Hematopoietic multipotent progenitor cell treated with erythropoietin and hydrocortisone succinate and interleukin-3 and kit ligand, for 17 days (in vitro differentiated cells): Measurements from ENCODE around the gene PRKCA.

ENCODE experiments used
- DNase-seq: peaks from one replicate; pipeline ENCODE4 v3.0.0-alpha.2; 2015; ENCODE audit warnings: low spot score

PRKCA gene

DNA sequence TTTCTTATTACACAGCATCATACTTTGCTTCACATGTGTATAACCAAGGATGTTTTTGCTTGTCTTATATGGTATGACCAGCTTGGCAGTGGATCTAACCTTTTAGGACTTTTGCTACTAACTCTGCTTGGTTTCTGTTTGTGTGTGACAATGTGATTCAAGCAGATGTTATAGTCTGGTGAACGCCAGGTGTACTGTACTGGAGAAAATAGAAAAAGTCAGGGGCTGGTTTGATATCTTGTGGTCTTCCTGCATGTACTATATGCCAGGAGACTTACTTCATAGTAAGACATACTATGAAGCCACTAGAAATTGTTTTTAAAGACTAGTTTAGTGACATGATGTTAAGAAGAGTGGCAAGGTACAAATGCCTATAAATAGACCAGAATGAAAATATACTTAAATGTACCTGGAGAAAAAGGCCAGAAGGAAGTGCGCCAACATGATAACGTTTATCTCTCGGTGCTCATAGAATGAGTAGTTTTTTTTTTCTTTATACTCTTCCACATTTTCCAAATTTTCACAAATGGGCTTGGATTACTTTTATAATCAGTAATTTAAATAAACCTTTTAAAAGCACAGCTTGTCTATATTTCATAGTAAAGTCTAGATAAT, 112.3 kb downstream of the PRKCA start:
- no peak for DNase-seq

DNA sequence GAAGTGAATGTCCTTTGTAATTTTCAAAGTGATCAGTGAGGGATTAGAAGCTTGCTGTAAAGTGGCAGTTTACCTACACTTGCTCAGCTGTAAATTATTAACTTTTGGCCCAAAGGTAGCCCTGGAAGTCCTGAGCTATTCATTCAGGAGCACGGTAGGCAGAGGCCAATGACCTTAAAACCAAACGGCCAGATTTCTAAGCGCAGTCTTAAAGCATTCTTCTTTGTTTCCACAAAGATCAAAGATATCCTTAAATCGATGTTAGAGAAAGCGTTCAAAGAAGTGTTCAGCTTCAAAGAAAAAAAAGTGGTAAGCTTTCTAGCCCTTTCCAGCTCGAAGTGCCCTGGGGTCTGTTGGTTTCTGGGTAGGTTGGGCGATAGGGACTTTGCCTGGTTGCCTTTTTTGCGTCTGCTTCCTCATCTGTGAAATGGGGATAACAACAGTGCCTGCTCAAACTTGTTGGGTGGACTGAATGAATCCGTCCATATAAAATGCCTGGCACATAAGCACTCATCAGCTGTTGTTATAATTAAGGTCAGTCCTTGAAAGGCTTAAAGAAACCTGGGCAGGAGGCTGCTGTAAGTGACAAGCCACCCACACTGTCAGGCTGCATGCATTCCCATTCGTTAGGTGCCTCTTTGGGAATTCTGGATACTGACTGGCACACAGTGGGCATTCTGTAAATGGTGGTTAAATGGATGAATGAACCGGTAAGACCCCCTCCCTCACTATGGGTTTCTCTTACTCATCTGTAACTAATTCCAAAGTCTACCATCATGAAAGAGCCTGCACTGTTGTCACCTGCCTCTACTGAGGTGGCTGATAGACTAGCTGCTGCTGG, 113.2 kb downstream of the PRKCA start:
- DNase-seq, result no peak

DNA sequence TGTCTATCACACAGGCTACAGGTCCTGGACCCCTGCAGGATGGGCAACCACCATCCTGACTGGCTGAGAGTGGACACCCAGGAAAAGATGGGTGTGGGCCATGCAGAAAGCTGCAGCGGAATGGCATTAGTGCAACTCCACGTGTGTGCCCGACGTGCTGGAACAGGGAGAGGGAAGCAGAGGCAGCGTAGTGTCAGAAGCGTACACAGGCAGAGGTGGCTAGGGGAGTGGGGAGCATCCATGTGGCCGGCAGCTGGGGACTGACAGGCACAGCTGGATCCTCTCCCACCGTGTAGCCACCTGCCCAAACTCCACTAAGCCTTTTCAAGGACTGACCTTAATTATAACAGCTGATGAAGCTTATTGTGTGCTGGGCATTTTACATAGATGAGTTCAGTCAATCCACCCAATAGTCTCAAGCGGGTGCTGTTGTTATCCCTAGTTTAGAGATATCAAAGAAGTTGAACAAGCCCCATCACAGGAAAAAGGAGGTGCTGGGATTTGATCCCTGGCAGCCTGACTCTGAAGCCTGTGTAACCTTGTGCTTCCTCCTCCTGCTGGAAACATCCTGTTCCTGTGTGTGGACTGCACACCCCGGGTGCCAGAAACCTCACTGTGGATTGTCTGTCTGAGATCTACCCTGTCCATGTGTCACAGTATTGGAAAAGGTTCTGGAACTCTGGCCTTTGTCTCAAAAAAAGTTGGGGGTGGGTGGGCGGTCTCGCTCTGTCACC, 114.0 kb downstream of the PRKCA start:
- no peak for DNase-seq

DNA sequence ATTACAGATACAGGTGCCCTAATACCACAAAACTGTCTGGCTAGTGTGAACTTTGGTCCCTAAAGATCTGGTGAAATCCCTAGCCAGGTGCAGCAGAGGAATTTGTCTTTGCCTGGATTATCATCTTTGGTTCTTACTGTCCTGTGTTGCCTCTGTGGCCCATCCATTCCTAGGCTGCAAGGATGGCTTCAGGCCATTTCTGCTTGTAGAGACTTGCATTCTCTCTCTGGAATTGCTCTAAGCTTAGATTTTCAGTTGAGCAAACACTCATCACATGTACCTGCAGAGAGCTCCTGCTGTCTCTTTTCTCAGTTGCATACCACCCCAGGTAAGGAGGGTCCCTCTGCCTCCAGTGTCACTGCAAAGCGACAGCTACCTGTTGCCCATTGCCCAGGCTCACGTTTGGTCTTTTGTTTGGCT, 114.9 kb downstream of the PRKCA start:
- no peak for DNase-seq

DNA sequence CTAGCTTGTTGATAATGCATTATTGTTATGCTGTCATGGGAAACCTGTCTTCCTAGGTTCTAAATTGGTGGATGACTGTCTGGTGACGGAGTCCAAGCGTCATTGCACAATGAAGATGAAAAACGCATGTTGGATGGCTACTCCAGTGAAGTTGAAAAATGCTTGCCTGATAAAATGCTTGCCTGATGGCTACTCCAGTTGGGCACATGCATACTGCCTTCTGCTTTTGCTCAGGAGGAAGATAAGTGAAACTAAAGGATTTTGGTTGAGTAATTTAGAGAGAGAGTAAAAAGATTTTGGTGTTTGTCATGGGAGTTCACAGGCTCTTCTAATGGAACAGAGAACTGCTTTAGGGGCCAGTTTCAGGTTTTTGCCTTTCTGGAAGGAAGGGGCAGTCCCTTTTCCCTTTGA, 118.6 kb downstream of the PRKCA start:
- no peak for DNase-seq

DNA sequence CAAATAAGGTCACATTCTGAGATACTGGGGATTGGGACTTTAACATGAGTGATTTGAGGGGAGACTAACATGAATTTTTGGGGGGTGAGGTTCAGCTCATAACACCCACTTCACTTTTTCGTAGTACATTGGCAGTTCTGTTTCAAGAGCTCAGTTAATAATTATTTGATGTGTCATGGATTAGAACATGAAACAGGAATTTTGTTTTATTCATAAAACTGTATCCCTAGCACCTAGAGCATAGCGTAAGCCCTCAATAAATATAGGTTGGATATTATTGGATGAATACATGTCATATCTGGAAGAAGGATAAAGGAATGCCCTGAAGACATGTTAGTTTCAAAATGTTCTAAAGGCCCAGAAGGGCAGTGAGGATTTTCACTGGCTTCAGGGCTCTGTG, 119.8 kb downstream of the PRKCA start:
- DNase-seq, result no peak

DNA sequence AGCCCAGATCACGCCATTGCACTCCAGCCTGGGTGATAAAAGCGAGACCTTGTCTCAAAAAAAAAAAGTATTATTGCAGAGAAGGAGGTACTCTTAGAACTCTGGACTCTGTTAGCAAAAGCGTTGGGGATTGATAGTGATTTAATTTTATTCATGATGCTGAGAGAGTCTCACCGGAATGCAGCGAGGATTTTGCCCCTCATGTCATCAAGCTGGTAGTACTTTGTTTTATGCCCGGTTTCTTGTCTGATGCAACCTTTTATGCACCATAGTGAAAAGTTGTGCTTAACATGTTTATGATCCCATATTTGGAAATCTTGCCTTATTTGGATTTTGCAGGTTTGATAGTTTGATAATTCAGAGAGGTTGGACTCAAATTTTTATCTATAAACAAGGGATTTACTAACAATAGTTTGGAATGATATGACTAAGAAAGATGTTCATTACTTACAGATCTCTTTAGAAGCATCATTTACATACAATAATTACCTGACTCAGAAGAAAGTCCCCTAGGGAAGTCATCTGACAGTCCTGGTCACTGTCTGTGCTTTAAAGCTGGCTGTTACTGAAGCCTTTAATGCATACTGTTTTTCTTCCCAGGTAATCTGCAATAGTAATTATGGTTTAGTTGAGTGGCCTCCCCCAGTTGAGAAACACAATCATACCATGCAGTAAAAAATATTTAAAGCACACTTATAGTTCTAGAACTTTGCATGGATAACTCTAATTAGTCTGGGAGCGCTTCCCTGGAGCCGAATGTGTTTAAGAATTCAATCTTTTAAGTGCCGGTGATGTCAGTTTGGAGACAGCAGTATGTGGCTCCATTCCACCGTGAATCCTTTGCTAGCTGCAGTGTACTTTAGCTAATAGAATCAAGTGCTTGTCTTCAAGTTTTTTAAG, 120.9 kb downstream of the PRKCA start:
- DNase-seq, result no peak

DNA sequence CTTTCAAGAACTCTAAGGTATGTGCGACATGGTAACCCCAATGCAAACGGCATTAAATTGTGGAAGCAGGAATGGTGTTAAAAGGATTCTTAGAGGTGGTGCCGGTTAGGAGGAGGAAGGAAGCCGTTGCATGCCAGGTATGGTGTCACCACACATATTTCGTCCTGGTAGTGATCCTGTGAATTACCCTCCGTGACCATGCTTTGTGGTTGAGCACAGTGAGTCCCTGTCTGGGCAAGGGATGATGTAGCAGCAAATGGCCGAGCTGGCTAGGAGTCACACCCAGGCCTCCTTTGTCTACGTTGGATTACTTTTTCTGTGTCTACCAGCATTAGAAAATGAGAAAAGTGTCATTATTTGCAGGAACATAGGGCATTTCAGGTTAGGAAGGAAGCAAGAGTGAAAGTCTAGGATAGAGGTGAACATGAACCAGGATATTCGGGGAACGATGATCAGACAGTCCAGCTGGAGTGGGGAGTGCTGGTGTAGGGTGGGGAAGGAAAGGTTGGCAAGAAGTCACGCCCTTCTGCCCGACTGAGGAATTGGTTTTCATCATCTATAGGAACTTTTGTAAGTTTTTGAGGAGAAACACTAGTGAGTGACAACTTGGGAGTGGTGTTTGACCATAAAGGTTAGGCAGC, 123.5 kb downstream of the PRKCA start:
- no peak for DNase-seq

DNA sequence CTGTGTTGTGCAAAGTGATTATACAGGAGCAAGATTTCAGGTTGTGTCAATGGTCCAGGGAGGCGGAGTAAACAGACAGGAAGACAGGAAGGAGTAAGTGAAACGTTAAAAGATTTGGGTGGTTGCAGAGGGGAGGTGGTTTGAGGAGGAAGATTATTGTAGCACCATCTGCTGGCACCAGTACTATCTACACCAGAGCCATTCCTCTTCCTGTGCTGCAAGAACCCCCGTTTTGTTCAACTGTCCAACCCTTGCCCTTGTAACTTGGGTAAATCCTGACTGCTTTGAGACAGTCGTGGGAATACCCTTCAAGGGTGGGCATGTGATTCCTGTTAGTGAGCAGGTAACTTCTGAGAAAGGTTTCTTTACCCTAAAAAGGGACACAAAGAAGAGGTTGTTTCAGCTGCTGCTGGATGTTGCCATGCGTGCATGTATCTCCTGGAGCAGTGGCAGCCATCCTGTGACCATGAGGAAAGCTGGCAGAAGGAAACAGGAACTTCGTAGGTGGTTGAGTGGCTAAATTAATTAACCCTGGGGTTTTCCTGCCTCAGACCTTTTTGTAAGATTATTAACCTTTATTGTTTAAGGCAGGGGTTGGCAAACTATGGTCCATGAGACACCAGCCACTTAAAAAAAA, 124.1 kb downstream of the PRKCA start:
- no peak for DNase-seq

DNA sequence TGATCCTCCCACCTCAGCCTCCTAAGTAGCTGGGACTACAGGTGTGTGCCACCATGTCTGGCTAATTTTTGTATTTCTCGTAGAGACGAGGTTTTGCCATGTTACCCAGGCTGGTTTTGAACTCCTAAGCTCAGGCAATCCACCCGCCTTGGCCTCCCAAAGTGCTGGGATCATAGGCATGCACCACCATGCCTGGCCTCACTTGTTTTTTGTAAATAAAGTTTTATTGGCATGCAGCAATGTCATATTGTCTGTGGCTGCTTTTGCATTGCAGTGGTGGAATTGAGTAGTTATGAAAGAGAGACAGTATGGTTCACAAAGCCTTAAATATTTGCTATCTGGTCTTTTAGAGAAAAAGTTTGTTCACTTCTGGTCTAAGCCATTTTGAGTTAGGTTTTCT, 124.7 kb downstream of the PRKCA start:
- no peak for DNase-seq

DNA sequence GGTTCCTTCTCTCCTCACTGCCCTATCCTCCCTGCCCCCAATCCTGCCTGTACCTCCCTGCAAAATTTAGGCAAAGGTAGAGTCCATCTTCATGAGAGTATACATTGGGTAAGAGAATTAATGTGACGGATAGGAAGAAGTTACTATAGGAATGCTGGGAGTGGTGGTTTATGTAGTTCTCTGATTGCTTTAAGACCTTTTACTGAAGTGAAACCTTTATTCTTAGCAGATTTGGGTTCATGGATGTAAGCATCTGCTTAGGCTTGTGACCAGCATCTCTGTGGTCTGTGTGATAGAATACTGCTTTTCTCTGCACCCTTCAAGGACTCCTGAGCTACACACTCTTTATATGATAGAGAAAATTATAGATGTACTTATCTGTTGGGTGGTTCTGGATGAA, 127.3 kb downstream of the PRKCA start:
- DNase-seq, result no peak

DNA sequence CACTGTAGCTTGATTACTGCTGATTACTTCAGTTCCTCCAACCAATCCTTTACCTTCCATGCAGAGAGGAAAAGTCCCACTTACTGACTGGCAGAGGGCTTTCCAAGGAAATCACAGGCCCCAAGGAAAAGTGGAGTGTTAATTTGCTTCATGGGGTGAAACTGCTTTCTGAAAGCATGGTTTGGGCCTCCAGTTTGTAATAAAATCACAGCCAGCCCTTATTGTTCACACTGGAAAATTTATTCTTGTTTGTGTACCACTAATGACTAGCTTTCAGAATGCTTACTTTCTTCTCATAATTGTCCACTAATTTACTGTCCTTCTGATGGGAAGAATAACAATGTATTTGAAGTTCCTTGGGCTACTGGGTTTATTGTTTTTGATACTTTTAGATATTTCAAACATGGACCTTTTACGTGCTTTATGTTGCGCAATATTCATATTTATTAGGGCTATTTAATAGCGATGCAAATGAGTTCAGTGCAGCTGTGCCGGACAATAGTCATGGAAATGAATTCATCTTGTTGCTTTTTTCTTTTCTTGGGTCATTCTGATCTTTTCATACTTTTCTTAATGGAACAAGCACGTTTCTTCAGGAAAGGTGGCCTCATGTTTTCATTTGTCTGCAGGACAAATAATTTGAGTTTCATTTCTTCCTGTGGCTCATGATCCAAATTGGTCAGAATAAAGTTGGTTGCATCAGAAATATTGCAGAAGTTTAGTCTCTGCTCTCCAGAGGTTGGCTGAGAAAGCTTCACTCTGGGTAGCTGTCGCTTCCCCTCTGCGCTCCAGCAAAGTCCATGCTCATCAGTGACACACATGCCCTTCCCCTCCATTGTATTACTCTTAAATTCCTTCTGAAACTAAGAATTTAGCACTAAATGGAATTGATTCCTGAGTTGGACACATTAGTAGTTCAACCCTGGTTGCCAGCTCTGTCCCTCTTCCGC, 128.7 kb downstream of the PRKCA start:
- no peak for DNase-seq

DNA sequence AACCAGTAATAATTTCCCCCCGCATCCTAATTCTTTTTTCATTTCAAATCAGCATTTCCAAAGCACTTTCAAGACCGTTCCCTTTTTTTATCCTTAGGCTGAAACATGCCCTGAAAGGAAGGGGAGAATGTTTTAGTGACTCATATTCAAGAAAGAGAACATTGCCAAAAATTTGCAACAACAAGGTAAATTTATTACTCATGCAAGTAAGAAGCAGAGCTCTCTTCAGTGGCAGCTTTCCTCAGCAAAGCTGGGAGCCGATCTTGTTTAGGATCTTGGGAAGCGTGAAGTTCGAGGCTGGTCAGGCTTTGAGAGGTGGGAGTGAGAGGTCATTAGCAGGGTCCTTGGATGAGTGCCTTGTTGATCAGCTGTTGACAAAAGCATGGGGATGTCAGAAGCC, 129.5 kb downstream of the PRKCA start:
- no peak for DNase-seq

DNA sequence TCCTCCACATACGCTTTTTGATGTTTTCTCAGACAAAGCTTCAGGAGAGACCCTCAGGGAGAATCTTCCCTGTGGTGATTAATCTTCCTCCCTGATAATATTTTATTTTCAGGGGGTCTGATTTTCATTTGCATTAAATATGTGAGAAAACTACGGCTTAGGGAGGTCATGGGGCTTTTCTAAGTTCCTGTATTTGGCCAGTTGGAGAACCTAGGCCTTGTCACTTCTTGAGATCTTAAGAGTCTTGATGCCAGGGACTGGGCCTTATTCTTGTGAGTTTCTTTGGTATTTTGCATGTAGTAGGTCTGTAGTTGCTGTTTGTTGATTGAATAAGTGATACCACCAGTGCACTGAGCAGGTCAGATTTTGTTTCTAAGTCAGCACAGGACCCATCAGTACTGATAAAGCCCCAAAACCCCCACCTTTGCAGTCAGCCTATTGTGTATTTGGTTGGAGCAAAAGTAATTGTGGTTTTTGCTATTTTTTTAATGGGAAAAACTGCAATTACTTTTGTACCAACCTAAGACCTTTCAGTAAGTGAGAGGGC, 130.1 kb downstream of the PRKCA start:
- DNase-seq, result no peak

DNA sequence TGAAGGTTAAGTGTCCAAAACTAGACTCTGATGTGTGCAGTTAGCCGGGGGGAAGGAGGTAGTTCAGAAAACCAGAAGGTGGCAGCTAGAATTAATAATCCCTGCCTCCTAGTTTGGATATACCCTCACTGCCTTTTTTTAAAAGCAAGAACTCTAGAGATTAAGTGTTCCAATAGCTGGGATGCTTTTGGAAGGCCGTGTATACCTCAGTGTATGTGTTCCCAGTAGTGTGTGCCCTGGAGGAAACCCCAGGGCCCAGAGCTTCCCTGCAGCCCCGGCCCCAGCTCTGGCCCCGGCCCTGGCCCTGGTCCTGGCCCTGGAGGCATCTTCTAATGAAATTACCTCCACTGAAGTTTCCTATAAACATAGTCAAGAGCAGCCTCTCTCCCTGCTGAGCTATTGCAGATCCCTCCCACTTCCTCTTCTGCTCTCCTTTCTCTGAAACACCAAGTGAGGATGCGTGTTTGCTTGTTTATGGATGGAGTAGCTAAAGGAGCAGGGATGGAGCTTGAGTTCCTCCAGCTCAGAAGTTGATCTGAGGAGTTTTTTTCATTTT, 130.7 kb downstream of the PRKCA start:
- DNase-seq, result no peak

DNA sequence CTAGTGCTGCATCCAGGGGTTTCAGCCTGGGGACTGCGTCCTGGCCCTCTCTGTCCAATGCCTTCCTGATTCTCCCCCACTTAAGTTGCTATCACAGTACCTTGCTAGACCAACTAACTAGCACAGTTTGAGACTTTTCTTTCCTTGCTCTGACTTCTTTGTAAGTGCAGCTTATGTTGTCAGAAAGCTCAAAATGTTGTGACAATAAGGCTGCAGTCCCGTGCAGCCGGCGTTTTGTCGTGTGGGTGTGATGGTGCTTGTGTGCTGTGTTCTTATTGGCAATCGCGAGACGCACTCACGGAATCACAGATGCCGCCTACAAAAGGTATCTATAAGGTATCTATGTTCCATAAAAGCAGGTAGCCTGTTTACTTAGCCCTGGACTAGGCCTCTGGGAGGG, 132.8 kb downstream of the PRKCA start:
- no peak for DNase-seq

DNA sequence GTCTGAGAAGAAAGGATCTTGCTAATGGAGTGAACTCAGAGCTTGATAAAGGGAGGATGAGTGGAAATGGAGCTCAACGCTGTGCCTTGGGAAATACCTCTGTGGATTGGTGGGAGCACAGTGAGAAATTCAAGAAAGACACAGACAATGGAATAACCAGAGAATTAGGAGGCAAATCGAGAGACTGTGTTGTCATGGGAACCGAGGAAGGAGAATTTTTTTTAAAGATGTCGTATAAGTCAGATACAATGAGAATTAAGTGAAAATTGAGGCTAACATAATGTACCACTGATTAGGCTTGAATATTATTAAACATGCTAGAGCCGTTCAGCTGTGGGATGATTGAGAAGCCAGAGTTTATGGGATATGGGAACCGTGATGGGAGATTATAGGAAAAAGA, 134.2 kb downstream of the PRKCA start:
- no peak for DNase-seq

DNA sequence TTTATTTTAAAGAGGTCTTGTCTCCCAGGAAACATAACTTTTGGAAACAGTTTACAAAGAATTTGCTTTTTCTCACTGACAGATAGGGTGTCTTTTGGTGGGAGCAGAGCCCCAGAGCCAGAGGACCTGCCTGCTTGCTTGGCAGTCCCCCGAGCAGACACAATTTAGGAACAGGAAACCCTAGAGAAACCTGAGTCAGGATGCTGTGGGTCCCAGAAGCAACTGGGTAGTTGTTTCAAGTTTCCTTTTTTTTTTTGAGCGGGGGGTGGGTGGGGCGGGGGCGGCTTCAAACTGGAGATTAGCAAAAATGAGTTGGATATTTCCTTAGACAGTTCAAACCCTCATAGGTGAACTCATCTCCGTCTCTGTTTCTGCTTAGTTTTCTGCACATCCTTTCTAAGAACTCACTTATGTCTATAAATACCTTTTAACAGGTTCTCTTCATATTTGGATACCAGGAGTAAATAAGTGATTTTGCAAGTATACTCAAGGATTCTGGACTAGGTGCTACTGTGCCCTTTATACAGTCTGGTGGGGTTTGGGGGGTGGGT, 135.1 kb downstream of the PRKCA start:
- DNase-seq, result no peak

DNA sequence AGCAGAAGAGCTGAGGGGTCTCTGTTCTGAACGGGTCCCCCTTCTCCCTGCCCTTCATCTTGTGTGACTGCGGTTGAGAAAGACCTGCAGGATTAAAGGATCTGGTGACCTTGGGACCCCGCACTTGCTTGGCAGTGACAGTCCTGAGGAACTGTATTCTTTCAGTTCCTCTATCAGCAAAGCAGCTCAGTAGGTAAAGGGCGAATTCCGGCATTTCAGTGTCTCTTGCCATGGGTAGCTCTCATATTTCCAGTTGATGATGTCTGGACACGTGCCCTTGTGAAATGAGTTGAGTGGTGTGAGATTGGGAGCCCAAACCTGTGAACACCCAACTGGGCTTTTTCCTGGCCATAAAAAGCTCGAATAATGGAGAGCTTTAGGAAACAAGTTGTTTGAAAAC, 135.7 kb downstream of the PRKCA start:
- DNase-seq, result no peak
